H1 (cell line): ENCODE data around the gene IGFBP1. TPM values are rescaled to one million over a fixed set of nuclear protein-coding genes. Genes with fewer than 3 reads are reported as not detected.

Experiments
- CTCF ChIA-PET: fragments of 300-600 bp; sonication (Branson Sonifier 250); formaldehyde crosslinking; loops from one replicate; lab custom pipeline; 2021; ENCODE audit not compliant: partially characterized antibody; lab: Charles Lee
- POLR2A ChIA-PET: fragments of 300-600 bp; sonication (Branson Sonifier 250); formaldehyde crosslinking; loops from one replicate; lab custom pipeline; 2021; ENCODE audit warnings: inconsistent platforms; ENCODE audit not compliant: partially characterized antibody; lab: Charles Lee
- DNase-seq, 2 experiments: peaks; one replicate each; pipeline versions ENCODE4 v3.0.0 to v3.0.0-alpha.2; 2010 to 2022; ENCODE audit warnings: low spot score in 2 of 2, low read depth in 1 of 2, mixed read lengths in 1 of 2
- FAIRE-seq: peaks from 2 replicates; lab custom pipeline; 2011; peaks lifted over from hg19 to GRCh38; lab: Jason Lieb, UNC
- H2AFZ ChIP-seq: 2 replicates; pipeline ENCODE4 v1.8.1; 2012; ENCODE audit warnings: low read length, inconsistent platforms
- H2AK5ac ChIP-seq: 2 replicates; pipeline ENCODE4 v1.6.1; 2013; ENCODE audit warnings: low read depth, low read length
- H2BK120ac ChIP-seq: replicated peaks from 2 replicates; pipeline ENCODE3; 2013; ENCODE audit warnings: low read depth, low read length, inconsistent platforms
- H2BK12ac ChIP-seq: 2 replicates; pipeline ENCODE4 v1.6.1; 2013; ENCODE audit warnings: low read depth, low read length
- H2BK15ac ChIP-seq: 2 replicates; pipeline ENCODE4 v1.6.1; 2013; ENCODE audit warnings: low read length
- H2BK20ac ChIP-seq: 2 replicates; pipeline ENCODE4 v1.6.1; 2013; ENCODE audit warnings: low read length
- H2BK5ac ChIP-seq: 2 replicates; pipeline ENCODE4 v1.6.1; 2013; ENCODE audit warnings: low read depth, low read length
- H3K14ac ChIP-seq: 2 replicates; pipeline ENCODE4 v1.6.1; 2013; ENCODE audit warnings: inconsistent platforms; ENCODE audit not compliant: insufficient read length
- H3K18ac ChIP-seq: 2 replicates; pipeline ENCODE4 v1.6.1; 2013; ENCODE audit warnings: low read length; ENCODE audit errors: extremely low read depth
- H3K23ac ChIP-seq: 2 replicates; pipeline ENCODE4 v1.6.1; 2013; ENCODE audit warnings: inconsistent platforms; ENCODE audit not compliant: insufficient read length
- H3K23me2 ChIP-seq: 2 replicates; pipeline ENCODE4 v1.6.1; 2013; ENCODE audit warnings: low read depth, low read length
- H3K27ac ChIP-seq: 2 replicates; pipeline ENCODE4 v1.6.1; 2011; ENCODE audit warnings: low read depth, low read length, inconsistent platforms
- H3K27me3 ChIP-seq, 4 experiments: replicated peaks in 1 of 4; 1 replicate in 1 of 4; 2 replicates in 3 of 4; pipeline versions ENCODE4 v1.6.1 to v1.8.1; 2011 to 2013; ENCODE audit warnings: low read length in 3 of 4, mild to moderate bottlenecking in 3 of 4, inconsistent platforms in 2 of 4, mixed read lengths in 2 of 4, moderate library complexity in 1 of 4; ENCODE audit not compliant: control insufficient read depth in 3 of 4, insufficient read depth in 3 of 4; ENCODE audit errors: extremely low read depth in 1 of 4
- H3K36me3 ChIP-seq, 4 experiments: 2 replicates each; pipeline versions ENCODE4 v1.6.1 to v1.8.1; 2011 to 2013; ENCODE audit warnings: mild to moderate bottlenecking in 4 of 4, low read length in 3 of 4, moderate library complexity in 2 of 4, control low read depth in 1 of 4, inconsistent platforms in 1 of 4; ENCODE audit not compliant: insufficient read depth in 4 of 4, control insufficient read depth in 2 of 4
- H3K4ac ChIP-seq: replicated peaks from 2 replicates; pipeline ENCODE3; 2013; ENCODE audit warnings: low read length, low read depth, mixed read lengths, inconsistent platforms; ENCODE audit not compliant: insufficient read length
- H3K4me1 ChIP-seq, 4 experiments: replicated peaks in 1 of 4; 1 replicate in 1 of 4; 2 replicates in 3 of 4; pipeline versions ENCODE4 v1.6.1 to v1.8.1; 2011 to 2013; ENCODE audit warnings: low read length in 3 of 4, inconsistent platforms in 2 of 4, mixed read lengths in 1 of 4; ENCODE audit not compliant: insufficient read depth in 4 of 4, control insufficient read depth in 3 of 4
- H3K4me2 ChIP-seq, 2 experiments: 2 replicates each; pipeline versions ENCODE4 v1.6.1 to v1.8.1; 2011 to 2013; ENCODE audit warnings: low read depth in 2 of 2, low read length in 2 of 2, control low read depth in 1 of 2, inconsistent platforms in 1 of 2, mild to moderate bottlenecking in 1 of 2; ENCODE audit not compliant: insufficient read depth in 1 of 2
- H3K4me3 ChIP-seq, 4 experiments: fragments of 200-600, 300-600 bp in 1 of 4; sonication (generic), shearing (Covaris generic), sonication (Bioruptor Twin) in 1 of 4; 2 replicates each; pipeline versions ENCODE4 v1.5.1 to v1.8.1; 2011 to 2016; ENCODE audit warnings: low read length in 4 of 4, low read depth in 3 of 4, control low read depth in 2 of 4, inconsistent platforms in 2 of 4, mild to moderate bottlenecking in 2 of 4, mixed read lengths in 1 of 4, moderate library complexity in 1 of 4; ENCODE audit not compliant: insufficient read depth in 2 of 4; ENCODE audit errors: extremely low read depth in 1 of 4
- H3K56ac ChIP-seq: replicated peaks from 2 replicates; pipeline ENCODE3; 2013; ENCODE audit warnings: low read depth, mild to moderate bottlenecking, mixed read lengths, low read length, inconsistent platforms; ENCODE audit not compliant: insufficient read length
- H3K79me1 ChIP-seq: 2 replicates; pipeline ENCODE4 v1.6.1; 2013; ENCODE audit warnings: low read depth, low read length, control low read depth
- H3K79me2 ChIP-seq, 2 experiments: 2 replicates each; pipeline versions ENCODE4 v1.6.1 to v1.8.1; 2012 to 2013; ENCODE audit warnings: low read length in 2 of 2, mild to moderate bottlenecking in 2 of 2, inconsistent platforms in 1 of 2; ENCODE audit not compliant: insufficient read depth in 2 of 2, control insufficient read depth in 1 of 2
- H3K9ac ChIP-seq, 4 experiments: replicated peaks in 1 of 4; 1 replicate in 1 of 4; 2 replicates in 3 of 4; pipeline versions ENCODE4 v1.6.1 to v1.8.1; 2011 to 2013; ENCODE audit warnings: low read depth in 3 of 4, low read length in 3 of 4, control low read depth in 2 of 4, mild to moderate bottlenecking in 2 of 4, moderate library complexity in 2 of 4, inconsistent platforms in 1 of 4; ENCODE audit errors: extremely low read depth in 1 of 4
- H3K9me3 ChIP-seq, 2 experiments: 2 replicates each; pipeline versions ENCODE4 v1.6.1 to v1.8.1; 2012 to 2013; ENCODE audit warnings: mild to moderate bottlenecking in 2 of 2, moderate library complexity in 2 of 2, control low read depth in 1 of 2, inconsistent platforms in 1 of 2, low read depth in 1 of 2, low read length in 1 of 2, mixed read lengths in 1 of 2; ENCODE audit not compliant: insufficient read depth in 2 of 2
- H4K20me1 ChIP-seq, 2 experiments: replicated peaks in 1 of 2; 2 replicates each; pipeline versions ENCODE3 to v1.8.1; 2011 to 2013; ENCODE audit warnings: inconsistent platforms in 2 of 2, low read length in 2 of 2, mild to moderate bottlenecking in 1 of 2; ENCODE audit not compliant: insufficient read depth in 2 of 2, control insufficient read depth in 1 of 2
- H4K5ac ChIP-seq: 2 replicates; pipeline ENCODE4 v1.6.1; 2013; ENCODE audit warnings: low read length, low read depth, mixed read lengths, inconsistent platforms; ENCODE audit not compliant: insufficient read length
- H4K8ac ChIP-seq: 2 replicates; pipeline ENCODE4 v1.8.0; 2013; ENCODE audit warnings: mild to moderate bottlenecking, moderate library complexity, low read length, inconsistent platforms; ENCODE audit not compliant: insufficient read depth; ENCODE audit errors: extremely low read depth
- H4K91ac ChIP-seq: replicated peaks from 2 replicates; pipeline ENCODE3; 2013; ENCODE audit warnings: low read length, mixed read lengths, inconsistent platforms; ENCODE audit not compliant: insufficient read length
- CHD1 ChIP-seq: IDR thresholded peaks from 2 replicates; pipeline ENCODE4 v1.6.1; 2012; ENCODE audit warnings: low read depth, low read length, improper control_type of control experiment
- RXRA ChIP-seq: IDR thresholded peaks from 2 replicates; pipeline ENCODE4 v1.6.1; 2011; ENCODE audit warnings: low read depth, mild to moderate bottlenecking, low read length, moderate library complexity; ENCODE audit not compliant: insufficient read depth
- WGBS, 2 experiments: shearing (Covaris generic) in 1 of 2; methylation state at CpG; one replicate each; pipeline versions ENCODE4 v1.1.6 to v1.1.7; 2013 to 2015; ENCODE audit warnings: low lambda C conversion rate in 2 of 2, mixed read lengths in 2 of 2, inconsistent platforms in 1 of 2, low coverage in 1 of 2, missing lambda C conversion rate in 1 of 2; ENCODE audit not compliant: insufficient replicate concordance in 2 of 2, insufficient coverage in 1 of 2, insufficient read length in 1 of 2; ENCODE audit errors: extremely low coverage in 1 of 2, missing lambda C conversion rate in 1 of 2; 5-methylcytosine and 5-hydroxymethylcytosine counted together
- polyA plus RNA-seq, 7 experiments: library from polyadenylated mRNA; depleted of rRNA in 3 of 7; stranded (reverse) in 5 of 7; unstranded in 2 of 7; fragments of >200 nt in 5 of 7; fragments of 200-250 nt in 2 of 7; gene quantifications; 1 replicate in 5 of 7; 2 replicates in 1 of 7; 4 replicates in 1 of 7; pipeline versions ENCODE4 v1.2.1 to v1.2.3, GENCODE V29; 2011 to 2013; ENCODE audit warnings: missing spikeins in 2 of 7, mixed read lengths in 2 of 7
- total RNA-seq: library from RNA; stranded (reverse); fragmentation: NEBNext Ultra II Directional; extraction: Animal tissue kit (Norgen Biotek cat#: 25700); gene quantifications from 2 replicates; pipeline ENCODE4 v1.2.1, GENCODE V29; 2021

The IGFBP1 gene
- total and polyA plus RNA-seq, 2 of the 8 experiments (the other 6 are each of a cell fraction or from before 2014, with no cell fraction given): not detected

- Histone ChIP-seq H2AFZ (no peak overlapping the region), H3K4me2 (no peak overlapping the region), H4K8ac (no peak overlapping the region), H3K4me1 (peaks cover 0 to 12% (median 5%) of the 10 kb centered on the region in 4 experiments; a peak in 6 of 7 replicates), H3K27me3 (peaks cover 12 to 30% (median 24%) of the 10 kb centered on the region in 4 experiments), H3K79me2 (no peaks in the 10 kb centered on the region), H3K4ac (no peak overlapping the region), H2BK12ac (no peak overlapping the region), H2BK5ac (no peak overlapping the region), H2AK5ac (no peak overlapping the region), H2BK120ac (no peak overlapping the region), H3K23ac (no peak overlapping the region), H3K56ac (no peak overlapping the region), H3K23me2 (peaks cover 2% of the 10 kb centered on the region; the same call in 1 of the 2 replicates), H2BK20ac (no peak overlapping the region), H4K5ac (no peak overlapping the region), H3K9me3 (no peaks in the 10 kb centered on the region), H4K91ac (no peak overlapping the region), H4K20me1 (peaks cover 2% of the 10 kb centered on the region in 2 experiments), H2BK15ac (no peak overlapping the region), H3K14ac (no peak overlapping the region), H3K9ac (no peak overlapping the region), H3K36me3 (peaks cover 0 to 6% (median 2%) of the 10 kb centered on the region in 4 experiments; a peak in 5 of 8 replicates), H3K27ac (no peak overlapping the region), H3K79me1 (no peaks in the 10 kb centered on the region), H3K4me3 (no peak overlapping the region), H3K18ac (no peak overlapping the region)
- FAIRE-seq (no peak), DNase-seq (no peak)
- CTCF ChIA-PET: interaction anchor here (0.7 to 15.3 kb wide), 4 partner anchors 21 to 1266 kb away, joined by 3 to 242 read pairs (median 8); no protein-coding TSS in a partner anchor
- TF ChIP-seq CHD1 (no peak), RXRA (no peak)
- POLR2A ChIA-PET: no interaction called here
- WGBS, 2 experiments: 81% methylated on average over 3 of the region's 3 CpGs; no CpG with 5 or more reads in 1 of the 2 experiments
These were observed 27.3 kb downstream of the IGFBP1 start for GRCh38 chr7:45915606-45916005.
